GM18505 (cell line): Measurements from ENCODE around the gene IFT74.

ENCODE experiments used
- ATAC-seq: cut with Tn5 transposase; IDR thresholded peaks from one replicate; pipeline ENCODE4 v1.9.1; 2021; ENCODE audit not compliant: unreplicated experiment
- POLR2A ChIP-seq: IDR thresholded peaks from 4 replicates; pipeline ENCODE4 v1.6.1; 2011; ENCODE audit warnings: borderline replicate concordance; ENCODE audit not compliant: insufficient read depth, insufficient read length; ENCODE audit errors: extremely low read depth

The IFT74 gene

DNA sequence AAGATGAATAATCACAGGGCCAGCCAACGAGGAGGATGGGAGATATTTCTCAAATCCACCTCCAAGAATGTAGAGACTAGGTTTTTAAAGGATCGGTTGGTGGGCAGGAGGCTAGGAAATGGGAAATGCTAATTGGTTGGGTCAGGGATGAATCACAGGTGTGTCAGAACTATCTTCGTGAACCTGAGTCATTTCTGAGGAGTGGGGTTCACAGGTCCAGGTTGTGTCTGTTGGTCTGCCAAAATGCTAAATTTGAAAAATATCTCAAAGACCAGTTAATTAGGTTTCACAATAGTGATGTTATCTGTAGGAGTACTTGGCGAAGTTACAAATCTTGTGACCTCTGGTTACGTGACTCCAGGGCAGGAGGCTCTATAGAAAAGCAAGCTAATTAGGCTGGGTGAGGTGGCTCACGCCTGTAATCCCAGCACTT, 6.6 kb upstream of the IFT74 start:
- no peak for ATAC-seq
- TF ChIP-seq POLR2A: no peak

DNA sequence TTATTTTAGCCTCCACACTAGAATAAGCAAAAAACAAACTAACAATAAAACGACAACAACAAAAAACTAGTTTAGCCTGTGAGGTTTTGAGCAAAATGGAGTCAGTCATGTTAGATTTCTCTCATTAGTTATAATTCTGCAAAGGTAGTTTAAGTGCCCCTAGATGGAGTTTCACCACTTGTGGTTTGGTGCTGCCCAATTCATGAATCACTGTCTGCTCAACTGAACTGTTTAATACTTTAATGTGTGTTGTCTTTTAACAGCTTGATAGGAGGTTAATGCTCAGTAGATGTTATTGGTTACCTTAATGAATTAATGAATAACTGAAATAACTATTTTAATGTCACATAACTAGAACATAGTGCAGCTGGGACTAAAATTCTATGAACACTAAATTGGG, 5.7 kb upstream of the IFT74 start:
- ATAC-seq: no peak
- TF ChIP-seq POLR2A: no peak

DNA sequence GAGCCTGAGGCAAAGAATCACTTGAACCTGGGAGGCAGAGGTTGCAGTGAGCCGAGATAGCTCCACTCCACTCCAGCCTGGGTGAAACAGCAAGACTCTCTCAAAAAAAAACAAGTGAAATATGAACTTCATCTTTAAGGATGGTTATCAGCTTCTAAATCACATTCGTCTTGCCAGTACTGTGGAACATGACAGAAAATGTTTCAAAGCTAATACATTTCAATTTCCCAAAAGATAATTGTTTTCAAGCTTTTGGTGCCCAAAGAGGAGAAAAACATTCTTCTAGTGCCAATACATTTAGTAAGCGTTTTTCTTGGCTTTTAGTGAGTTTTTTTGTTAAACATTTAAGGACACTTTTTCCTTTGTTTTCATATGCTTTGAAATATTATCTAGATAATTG, 4.4 kb upstream of the IFT74 start:
- no peak for ATAC-seq
- TF ChIP-seq POLR2A: no peak

DNA sequence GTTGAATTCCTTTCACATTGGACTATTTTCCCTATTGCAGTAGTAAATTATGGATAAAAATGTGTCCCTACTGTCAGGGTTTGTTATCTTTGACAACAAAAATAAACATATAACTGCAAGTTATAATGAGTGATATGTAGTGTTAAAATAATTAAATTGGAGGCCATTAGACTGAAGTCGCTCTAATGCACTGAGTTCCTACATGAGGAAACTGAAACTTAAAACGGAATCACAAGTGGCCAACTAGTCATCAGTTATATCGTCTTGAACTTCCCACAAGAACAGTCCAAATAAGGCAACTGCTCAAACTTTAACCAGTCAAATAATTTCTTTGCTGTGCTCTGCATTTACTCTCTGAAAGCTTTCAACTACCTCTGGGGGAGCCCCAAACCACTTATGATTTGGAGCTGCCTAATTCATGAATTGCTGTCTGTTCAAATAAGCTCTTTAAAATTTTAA, 2.1 kb upstream of the IFT74 start:
- no peak for TF ChIP-seq POLR2A
- ATAC-seq: no peak

DNA sequence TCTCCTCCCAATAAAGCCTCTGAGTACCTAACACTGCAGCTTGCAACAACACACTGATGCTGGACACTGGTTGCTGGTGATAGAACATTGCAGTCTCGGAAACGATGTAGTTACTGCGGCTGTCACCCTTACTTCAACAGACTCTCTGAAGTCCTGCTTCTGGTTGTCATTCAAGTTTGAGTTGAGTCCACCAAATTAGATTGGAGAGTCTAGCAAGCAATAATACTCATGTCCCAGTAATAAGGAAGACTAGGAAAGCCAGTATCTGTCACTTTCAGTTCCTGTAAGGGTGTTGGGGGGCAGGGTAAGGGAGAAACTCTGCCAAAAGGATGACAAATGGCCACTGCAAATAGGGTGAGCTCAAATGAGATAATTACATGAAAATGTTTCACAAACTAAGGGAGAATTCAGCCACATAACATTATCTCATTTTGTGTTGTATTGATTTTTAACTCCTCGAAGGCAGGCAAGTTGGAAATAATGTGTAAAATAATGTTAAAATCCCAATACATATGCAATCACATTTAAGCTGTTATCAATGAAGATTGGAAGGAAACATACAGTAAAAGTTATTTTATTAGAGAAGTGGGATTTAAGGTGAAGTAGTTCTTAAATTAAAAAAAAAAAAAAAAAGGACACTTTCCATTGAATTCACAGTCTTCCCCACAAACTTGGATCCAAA, 849 bp upstream of the IFT74 start:
- ATAC-seq: no peak
- TF ChIP-seq POLR2A: no peak

DNA sequence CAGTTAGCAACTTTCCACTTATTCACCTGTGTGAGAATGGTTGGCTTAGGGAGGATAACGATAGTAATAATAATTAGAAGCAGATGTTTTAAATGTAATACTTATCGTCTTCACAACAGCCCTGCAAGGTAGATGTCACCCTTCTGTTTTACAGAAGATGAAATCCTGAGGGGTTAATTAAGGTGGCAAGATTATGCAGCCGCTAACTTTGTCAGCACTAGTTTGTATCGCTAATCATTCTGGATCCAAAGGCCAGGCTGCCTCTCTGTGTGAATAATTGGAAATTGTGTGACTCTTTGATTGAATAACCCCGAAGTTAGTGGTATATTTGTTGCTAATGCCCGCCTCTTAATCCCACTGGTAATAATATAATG, 635 bp downstream of the IFT74 start:
- no peak for TF ChIP-seq POLR2A
- no peak for ATAC-seq

DNA sequence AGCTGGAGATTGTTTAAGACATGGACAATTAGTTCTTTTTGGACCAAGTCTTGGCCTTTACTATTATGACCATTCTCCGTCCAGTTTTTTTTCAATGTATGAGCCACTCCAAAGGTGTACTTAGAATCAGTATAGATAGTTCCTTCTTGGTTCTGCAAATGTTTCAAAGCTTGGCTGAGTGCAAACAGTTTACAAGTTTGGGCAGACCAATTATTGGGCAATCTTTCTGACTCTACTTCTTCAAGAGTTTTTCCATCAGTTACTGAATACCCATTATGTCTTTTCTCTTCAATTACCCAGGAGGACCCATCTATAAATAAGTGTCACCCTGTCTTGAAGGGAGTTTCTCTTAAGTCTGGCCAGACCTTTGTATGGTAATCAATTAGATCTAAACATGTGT, 15.5 kb downstream of the IFT74 start:
- ATAC-seq: no peak
- no peak for TF ChIP-seq POLR2A

DNA sequence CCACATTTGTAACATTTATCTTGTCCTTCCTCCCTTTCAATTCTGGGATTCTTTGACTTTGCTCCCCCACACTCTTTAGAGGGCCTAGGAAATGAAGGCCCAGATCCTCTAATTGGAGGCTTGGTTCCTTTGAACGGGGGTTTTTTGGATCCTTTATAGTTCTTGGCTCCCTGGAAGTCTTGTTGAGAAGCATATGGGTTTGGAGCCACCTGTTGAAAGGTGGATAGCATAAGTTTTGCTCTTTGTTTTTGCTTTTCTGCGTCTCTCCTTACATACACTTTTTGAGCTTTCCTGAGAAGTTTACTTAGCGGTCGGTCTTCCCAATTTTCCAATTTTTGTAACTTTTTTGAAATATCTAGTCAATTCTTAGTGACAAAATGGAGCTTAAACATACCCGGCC, 17.8 kb downstream of the IFT74 start:
- no peak for ATAC-seq
- no peak for TF ChIP-seq POLR2A

DNA sequence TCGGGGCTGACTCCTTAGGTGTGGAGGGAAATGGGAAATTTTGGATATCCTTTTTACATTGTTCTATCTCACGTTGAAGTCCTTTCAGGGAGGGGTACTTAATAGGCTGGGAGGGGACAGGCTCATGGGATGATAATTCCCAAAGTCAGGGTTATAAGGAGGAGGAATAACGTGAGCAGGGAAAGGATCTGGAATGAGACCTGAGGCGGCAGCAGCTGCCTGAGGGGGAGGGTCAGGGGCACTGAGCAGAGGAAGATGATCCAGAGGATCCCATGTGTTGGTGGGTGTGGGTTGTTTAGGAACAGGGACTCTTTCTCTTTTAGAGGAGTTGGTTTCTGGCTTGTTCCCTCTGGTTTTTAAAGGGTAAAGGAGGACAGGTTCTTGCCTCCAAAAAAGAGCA, 18.7 kb downstream of the IFT74 start:
- TF ChIP-seq POLR2A: no peak
- no peak for ATAC-seq

DNA sequence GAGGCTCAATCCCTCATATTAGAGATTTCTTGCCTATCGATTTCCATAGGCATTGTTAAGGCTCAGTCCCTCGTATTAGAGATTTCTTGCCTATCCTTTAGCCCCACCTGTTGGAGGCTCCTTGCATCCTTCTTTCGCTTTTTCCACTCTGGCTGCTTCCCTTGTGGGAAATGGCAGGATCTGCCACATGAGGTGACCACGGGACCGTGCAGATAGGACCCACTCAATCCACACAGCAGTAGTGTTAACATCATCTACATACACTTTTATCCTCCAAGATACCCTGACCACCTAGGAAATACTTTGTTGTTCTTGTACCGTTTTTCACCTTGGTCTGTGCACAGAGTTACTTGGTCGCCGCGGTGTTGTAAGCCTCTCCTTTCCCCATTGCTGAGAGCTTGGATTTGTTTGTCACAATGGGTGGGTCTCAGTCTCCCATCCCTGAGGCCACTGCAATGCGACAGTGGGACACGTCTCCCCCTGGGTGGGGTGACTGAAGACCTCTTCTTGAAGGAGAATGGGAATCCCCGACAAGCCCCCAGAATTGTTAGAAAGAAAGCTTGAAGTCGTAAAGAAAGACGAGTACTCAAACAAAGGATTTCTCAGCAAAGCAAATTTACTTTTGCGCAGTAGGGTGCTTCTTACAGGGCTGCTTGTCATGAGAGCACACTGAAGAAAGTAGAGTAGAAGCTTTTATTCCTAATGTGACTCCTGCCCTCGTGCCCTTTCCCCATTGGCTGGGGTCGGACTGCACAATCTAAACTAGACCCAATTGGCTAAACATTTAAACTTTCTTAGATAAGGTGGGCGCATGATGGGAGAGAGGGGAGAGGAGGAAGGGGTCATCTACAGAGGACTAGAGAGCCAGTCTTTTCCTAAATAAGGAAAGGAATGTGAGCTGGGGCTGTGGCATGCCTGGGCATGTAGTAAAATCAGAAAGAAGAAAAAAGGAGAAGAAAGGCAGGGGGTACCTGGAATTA, 19.8 kb downstream of the IFT74 start:
- no peak for ATAC-seq
- TF ChIP-seq POLR2A: no peak

DNA sequence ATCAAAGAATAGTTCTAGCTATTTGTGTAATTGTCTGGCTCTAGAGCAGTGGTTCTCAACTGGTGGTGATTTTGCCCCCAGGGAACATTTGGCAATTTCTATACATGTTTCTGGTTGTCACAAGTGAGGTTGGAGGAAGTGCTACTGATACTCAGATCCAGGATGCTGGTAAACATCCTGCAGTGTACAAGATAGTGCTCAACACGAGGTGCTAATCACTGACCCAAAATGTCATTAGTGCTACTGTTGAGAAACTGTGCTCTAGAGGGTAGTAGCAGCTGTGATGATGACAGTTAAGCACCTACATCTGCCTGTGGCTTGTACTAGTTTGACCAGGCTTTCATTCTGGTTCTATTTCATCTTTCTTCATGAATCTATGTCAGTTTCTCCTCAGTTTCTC, 27.1 kb downstream of the IFT74 start:
- ATAC-seq: peak; percentile 77
- TF ChIP-seq POLR2A: no peak

DNA sequence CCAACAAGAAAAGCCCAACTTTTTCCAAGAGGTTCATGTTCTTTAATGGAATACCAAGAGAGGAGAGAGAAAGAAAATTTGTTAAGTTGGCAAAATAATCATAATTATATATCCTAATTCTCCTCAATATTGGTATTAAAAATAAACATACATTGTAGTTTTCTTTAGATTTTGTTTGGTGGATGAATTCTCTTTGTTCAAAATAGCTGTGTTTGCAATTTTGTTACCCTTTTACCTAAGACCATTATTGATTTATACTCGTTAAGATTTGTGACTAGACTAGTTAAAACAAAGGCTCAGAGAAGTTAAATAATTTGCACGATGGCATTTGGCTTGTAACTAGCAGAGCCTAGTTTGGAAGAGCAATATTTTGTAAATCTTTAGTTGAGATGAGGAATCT, 39.6 kb downstream of the IFT74 start:
- TF ChIP-seq POLR2A: no peak
- ATAC-seq: no peak

DNA sequence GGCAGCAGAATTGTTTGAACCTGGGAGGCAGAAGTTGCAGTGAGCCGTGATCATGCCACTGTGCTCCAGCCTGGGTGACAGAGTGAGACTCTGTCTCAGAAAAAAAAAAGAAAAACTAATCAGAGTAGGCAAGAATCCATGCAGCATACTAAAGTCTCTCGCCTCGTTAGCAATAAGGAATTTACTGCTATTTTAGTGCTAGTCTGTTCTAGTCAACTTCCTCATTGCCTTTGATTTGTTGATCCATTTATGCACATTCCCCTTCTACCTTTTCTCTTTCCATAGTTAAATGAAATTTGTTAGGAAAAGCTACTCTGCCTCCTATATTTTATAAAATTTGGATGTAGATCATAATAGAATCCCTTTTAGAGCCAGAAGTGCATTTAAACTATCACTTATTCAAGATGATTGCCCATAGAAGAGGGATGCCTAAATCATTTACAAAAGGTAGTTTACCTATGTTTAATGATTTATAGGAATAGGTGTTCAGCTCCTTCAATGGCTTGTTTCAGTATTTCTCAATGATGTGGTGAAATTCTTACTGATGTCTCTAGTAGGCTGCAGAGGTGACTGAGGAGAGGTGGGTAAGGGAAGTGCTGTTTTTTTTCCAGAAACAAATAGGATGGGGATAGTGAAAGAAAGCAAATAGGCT, 47.3 kb downstream of the IFT74 start:
- ATAC-seq: no peak
- no peak for TF ChIP-seq POLR2A
